ENCODE measurements around the gene FLT3.

Gene FLT3

GRCh38 chr13:27979001-27979643 lies 121.3 kb downstream of the FLT3 start:
- TF ChIP-seq CTCF (IDR thresholded peaks at IDR 0.05; ENCODE audit: insufficient read depth, low read depth, low read length, missing control alignments) = no peak
- DNase-seq (ENCODE audit: low read depth) = no peak
- H3K4me3 ChIP-seq (ENCODE audit: low read depth, low read length) = no peak overlapping the region

GRCh38 chr13:27978301-27978968 lies 121.9 kb downstream of the FLT3 start:
- no peak for TF ChIP-seq CTCF (IDR thresholded peaks at IDR 0.05; ENCODE audit: insufficient read depth, low read depth, low read length, missing control alignments)
- H3K4me3 ChIP-seq (ENCODE audit: low read depth, low read length) = no peak overlapping the region
- no peak for DNase-seq (ENCODE audit: low read depth)

- H3K4me3 ChIP-seq (ENCODE audit: low read depth, low read length) = no peak overlapping the region
- no peak for TF ChIP-seq CTCF (IDR thresholded peaks at IDR 0.05; ENCODE audit: insufficient read depth, low read depth, low read length, missing control alignments)
- no peak for DNase-seq (ENCODE audit: low read depth)
Observed at GRCh38 chr13:27977476-27978300, 122.7 kb downstream of the FLT3 start.

- TF ChIP-seq CTCF (IDR thresholded peaks at IDR 0.05; ENCODE audit: insufficient read depth, low read depth, low read length, missing control alignments) = no peak
- no peak for DNase-seq (ENCODE audit: low read depth)
- no peak overlapping the region for H3K4me3 ChIP-seq (ENCODE audit: low read depth, low read length)
Observed at GRCh38 chr13:27976362-27977091, 123.8 kb downstream of the FLT3 start.

GRCh38 chr13:27975564-27976361 lies 124.6 kb downstream of the FLT3 start:
- H3K4me3 ChIP-seq (ENCODE audit: low read depth, low read length) = no peak overlapping the region
- TF ChIP-seq CTCF (IDR thresholded peaks at IDR 0.05; ENCODE audit: insufficient read depth, low read depth, low read length, missing control alignments) = no peak
- DNase-seq (ENCODE audit: low read depth) = no peak

Measured in GM12865 (cell line).